Stomach (tissue), 9 donors: ENCODE measurements around the gene GMDS. TPM values are rescaled to one million over a fixed set of nuclear protein-coding genes. Genes with fewer than 3 reads are reported as not detected.

ENCODE experiments used
- DNase-seq, 2 donors: peaks; one replicate each; pipeline versions ENCODE4 v3.0.0 to v3.0.0-alpha.2; 2013 to 2019
- H3K27ac ChIP-seq, 5 donors: fragments of 200-600 bp in 4 of 5; sonication (generic) in 4 of 5; one replicate each; pipeline ENCODE4 v1.5.1; 2013 to 2019; ENCODE audit warnings: mild to moderate bottlenecking in 1 of 5, moderate library complexity in 1 of 5
- H3K27me3 ChIP-seq, 3 donors: fragments of 200-600 bp; sonication (generic); one replicate each; pipeline ENCODE4 v1.5.1; 2017 to 2019; ENCODE audit warnings: mixed run types in 1 of 3
- H3K36me3 ChIP-seq, 4 donors: fragments of 200-600 bp; sonication (generic); 1 replicate in 3 of 4; 2 replicates in 1 of 4; pipeline ENCODE4 v1.5.1; 2016 to 2019
- H3K4me1 ChIP-seq, 4 donors: fragments of 200-600 bp; sonication (generic); one replicate each; pipeline ENCODE4 v1.5.1; 2016 to 2019
- H3K4me3 ChIP-seq, 4 donors: fragments of 200-600 bp; sonication (generic) in 3 of 4; one replicate each; pipeline ENCODE4 v1.5.1; 2016 to 2019; ENCODE audit warnings: mild to moderate bottlenecking in 1 of 4
- H3K9me3 ChIP-seq, 4 donors: fragments of 200-600 bp; sonication (generic); one replicate each; pipeline ENCODE4 v1.5.1; 2016 to 2019
- EP300 ChIP-seq: sonication (generic); formaldehyde crosslinking; IDR thresholded peaks from one replicate; pipeline ENCODE4 v1.6.1; 2017; ENCODE audit warnings: antibody characterized with exemption
- POLR2A ChIP-seq, 4 donors: fragments of 450-650 bp; IDR thresholded peaks; one replicate each; pipeline ENCODE4 v1.6.1; 2016; ENCODE audit warnings: antibody characterized with exemption in 4 of 4, control low read depth in 2 of 4, mild to moderate bottlenecking in 1 of 4, moderate library complexity in 1 of 4
- POLR2AphosphoS5 ChIP-seq, 3 donors: sonication (generic); formaldehyde crosslinking; IDR thresholded peaks; one replicate each; pipeline ENCODE4 v1.6.1; 2016; ENCODE audit warnings: antibody characterized with exemption in 3 of 3
- WGBS, 5 donors: extraction: QIAGEN DNeasy Blood & Tissue Kit in 3 of 5; methylation state at CpG; one replicate each; pipeline versions ENCODE4 v1.1.5 to v1.1.7; 2013 to 2018; 5-methylcytosine and 5-hydroxymethylcytosine counted together
- intact Hi-C: fragments of 100-400 bp; cut with DNase I; formaldehyde crosslinking; loops from one replicate; pipeline ENCODE4 v1.15.1; 2023; ENCODE audit warnings: low total_unique reads
- polyA plus RNA-seq, 3 donors: library from polyadenylated mRNA; stranded (reverse); fragments of 200-250 nt; gene quantifications; one replicate each; pipeline ENCODE4 v1.2.3, GENCODE V29; 2013
- total RNA-seq, 5 donors: library from RNA; depleted of rRNA; stranded (reverse); fragments of >200 nt; gene quantifications; one replicate each; pipeline versions ENCODE4 v1.1.0 to v1.2.3, GENCODE V29; 2014 to 2016
- TF ChIP-seq, protein P1 (sequence below), 7 experiments: fragments of 450-650 bp in 4 of 7; fragments of 200-600 bp in 3 of 7; sonication (generic) in 3 of 7; IDR thresholded peaks; one replicate each; pipeline ENCODE4 v1.5.1; 2016 to 2019; ENCODE audit warnings: antibody characterized with exemption in 7 of 7, control low read depth in 2 of 7, mild to moderate bottlenecking in 1 of 7
- donor health status: healthy with polysubstance abuse.
- donor health status: Bipolar disorder and iron deficiency.
- donor health status: healthy.

GMDS gene
- total and polyA plus RNA-seq, 8 donors: 83.7 to 262 (median 121) TPM

DNA sequence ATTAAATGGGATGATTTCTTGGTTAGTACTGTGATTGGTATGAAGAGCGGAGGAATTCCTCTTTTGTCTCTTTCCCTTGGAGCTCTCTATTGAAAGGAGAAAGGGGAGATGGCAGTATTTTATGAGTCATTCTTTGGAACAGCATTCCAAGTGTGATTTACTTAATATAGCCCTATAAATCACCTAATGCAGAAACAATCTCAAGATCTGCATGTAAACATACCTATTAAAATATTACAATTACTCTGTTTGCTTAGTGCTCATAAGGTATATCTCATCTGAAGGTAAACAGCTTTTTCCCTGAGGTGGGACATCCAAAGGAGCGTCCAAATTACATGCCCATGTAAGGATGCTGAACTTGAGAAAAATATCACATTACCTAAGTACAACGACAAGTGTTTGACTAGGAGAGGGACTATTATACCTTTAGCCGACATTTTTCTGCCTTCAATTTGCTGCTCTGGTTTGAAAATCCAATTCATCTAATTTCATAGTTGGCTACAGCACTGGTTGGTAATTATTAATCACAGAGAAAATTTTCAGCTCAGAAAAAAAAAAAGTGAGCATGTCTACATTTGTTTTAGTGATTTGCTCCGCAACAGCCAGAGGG is 406.7 kb downstream of the GMDS start:
- H3K4me1 ChIP-seq: peaks cover 7 to 26% (median 20%) of the 10 kb centered on the region in 4 donors
- intact Hi-C loops: no loop called here
- no peaks in the 10 kb centered on the region for H3K9me3 ChIP-seq
- no peak overlapping the region for H3K27ac ChIP-seq
- H3K27me3 ChIP-seq: no peaks in the 10 kb centered on the region
- no peak for TF ChIP-seq POLR2A (IDR thresholded peaks at IDR 0.05)
- TF ChIP-seq, protein P1, sequence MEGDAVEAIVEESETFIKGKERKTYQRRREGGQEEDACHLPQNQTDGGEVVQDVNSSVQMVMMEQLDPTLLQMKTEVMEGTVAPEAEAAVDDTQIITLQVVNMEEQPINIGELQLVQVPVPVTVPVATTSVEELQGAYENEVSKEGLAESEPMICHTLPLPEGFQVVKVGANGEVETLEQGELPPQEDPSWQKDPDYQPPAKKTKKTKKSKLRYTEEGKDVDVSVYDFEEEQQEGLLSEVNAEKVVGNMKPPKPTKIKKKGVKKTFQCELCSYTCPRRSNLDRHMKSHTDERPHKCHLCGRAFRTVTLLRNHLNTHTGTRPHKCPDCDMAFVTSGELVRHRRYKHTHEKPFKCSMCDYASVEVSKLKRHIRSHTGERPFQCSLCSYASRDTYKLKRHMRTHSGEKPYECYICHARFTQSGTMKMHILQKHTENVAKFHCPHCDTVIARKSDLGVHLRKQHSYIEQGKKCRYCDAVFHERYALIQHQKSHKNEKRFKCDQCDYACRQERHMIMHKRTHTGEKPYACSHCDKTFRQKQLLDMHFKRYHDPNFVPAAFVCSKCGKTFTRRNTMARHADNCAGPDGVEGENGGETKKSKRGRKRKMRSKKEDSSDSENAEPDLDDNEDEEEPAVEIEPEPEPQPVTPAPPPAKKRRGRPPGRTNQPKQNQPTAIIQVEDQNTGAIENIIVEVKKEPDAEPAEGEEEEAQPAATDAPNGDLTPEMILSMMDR (IDR thresholded peaks at IDR 0.05): no peak
- no peak for TF ChIP-seq POLR2AphosphoS5 (IDR thresholded peaks at IDR 0.05)
- TF ChIP-seq EP300: no peak
- H3K36me3 ChIP-seq: peaks cover 0 to 3% (median under 1%) of the 10 kb centered on the region in 4 donors
- 35 to 63% (median 54%) methylated on average over 5 of the region's 5 CpGs for WGBS, 5 donors
- no peak for DNase-seq
- H3K4me3 ChIP-seq: no peak overlapping the region

DNA sequence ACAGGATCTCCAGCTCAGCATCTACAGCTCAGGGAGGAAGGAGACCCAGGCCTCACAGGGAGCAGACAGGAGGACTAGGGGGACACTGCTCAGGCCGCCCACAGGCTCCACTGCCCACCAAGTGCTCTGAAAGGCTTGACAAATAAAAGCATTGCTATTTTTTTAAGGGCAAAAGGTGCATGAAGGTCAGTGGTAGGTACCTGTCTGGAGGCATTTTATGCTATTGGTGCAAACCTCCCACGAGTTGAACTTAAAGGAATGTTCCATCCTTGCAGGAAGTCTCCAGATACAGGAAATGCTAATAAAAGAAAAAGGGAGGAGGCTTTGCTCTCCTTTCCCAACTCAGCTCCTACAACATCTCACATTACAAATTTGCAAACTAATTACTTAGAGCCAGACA is 407.6 kb downstream of the GMDS start:
- 60 to 69% (median 67%) methylated on average over 2 of the region's 2 CpGs for WGBS, 5 donors
- no peak for DNase-seq
- intact Hi-C loops: no loop called here
- Histone ChIP-seq H3K9me3 (no peaks in the 10 kb centered on the region), H3K4me1 (peaks cover 7 to 35% (median 26%) of the 10 kb centered on the region in 4 donors), H3K36me3 (no peaks in the 10 kb centered on the region), H3K27ac (no peak overlapping the region), H3K27me3 (no peaks in the 10 kb centered on the region), H3K4me3 (no peak overlapping the region)
- no peak for TF ChIP-seq POLR2A (IDR thresholded peaks at IDR 0.05)
- no peak for TF ChIP-seq POLR2AphosphoS5 (IDR thresholded peaks at IDR 0.05)
- TF ChIP-seq EP300: no peak
- TF ChIP-seq, protein P1 (IDR thresholded peaks at IDR 0.05): no peak

DNA sequence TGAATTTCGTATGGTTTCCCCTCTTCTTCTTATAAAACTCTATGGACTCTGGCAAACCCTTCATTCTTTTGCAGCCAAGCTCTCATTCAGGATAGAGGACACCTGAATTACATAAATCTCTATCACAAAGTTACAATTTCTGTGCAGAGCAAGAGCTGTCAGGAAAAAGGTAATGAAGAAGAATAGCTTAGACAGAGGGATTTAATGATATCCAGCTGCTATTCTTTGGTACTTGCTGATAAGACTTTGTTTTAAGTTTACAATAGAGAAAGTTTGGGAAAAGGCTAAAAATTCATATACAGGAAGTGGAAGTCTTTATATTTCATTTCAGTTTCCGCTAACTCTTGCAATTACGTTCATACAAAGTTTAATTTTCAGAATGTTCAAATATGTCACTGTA is 408.7 kb downstream of the GMDS start:
- DNase-seq: no peak
- Histone ChIP-seq H3K36me3 (no peaks in the 10 kb centered on the region), H3K27me3 (no peaks in the 10 kb centered on the region), H3K27ac (no peak overlapping the region), H3K4me1 (peaks cover 7 to 43% (median 31%) of the 10 kb centered on the region in 4 donors), H3K4me3 (no peak overlapping the region), H3K9me3 (no peaks in the 10 kb centered on the region)
- intact Hi-C loops: no loop called here
- WGBS, 5 donors: 85 to 96% (median 93%) methylated on average over 3 of the region's 3 CpGs
- TF ChIP-seq, protein P1 (IDR thresholded peaks at IDR 0.05): no peak
- TF ChIP-seq POLR2A (IDR thresholded peaks at IDR 0.05): no peak

DNA sequence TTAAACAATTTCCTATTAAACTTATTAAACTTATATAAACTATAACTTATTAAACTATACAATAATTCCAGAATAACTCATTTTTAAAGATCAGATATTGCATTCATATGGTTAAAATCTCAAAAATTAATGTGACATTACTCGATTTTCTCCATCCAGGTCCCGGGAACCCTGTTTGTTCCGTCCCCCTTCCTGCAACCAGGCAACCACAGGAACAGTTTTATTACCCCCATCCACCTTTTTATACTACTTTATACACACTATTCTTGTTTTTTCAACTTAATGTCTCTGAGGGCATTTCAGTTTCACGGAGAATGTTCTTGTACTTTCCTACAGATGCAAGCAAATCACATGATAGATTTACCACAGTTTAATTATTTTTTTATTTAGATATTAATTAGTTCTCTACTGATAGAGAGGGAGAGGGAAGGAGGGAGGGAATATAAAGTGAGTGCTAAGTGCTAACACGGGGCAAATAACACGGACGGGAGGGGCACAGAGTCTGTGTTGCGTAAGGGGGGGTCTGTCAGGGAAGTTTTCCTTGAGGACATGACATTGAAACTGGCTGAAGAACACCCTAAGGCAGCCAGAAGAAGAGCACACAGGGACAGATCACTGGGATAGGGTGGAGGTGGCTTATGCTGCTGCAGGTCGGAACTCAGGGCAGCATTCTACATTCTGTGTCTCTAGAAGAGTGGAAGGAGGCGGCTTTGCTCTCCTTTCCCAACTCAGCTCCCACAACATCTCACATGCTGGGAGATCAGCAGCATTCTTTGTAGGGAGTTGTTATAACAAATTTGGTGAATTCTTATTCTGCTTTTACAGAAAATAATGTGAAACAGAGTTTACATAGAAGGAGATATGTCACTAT is 410.5 kb downstream of the GMDS start:
- WGBS, 5 donors: 86 to 93% (median 89%) methylated on average over 10 of the region's 10 CpGs
- intact Hi-C loops: no loop called here
- H3K27me3 ChIP-seq: no peaks in the 10 kb centered on the region
- TF ChIP-seq, protein P1 (IDR thresholded peaks at IDR 0.05): no peak
- no peak for TF ChIP-seq EP300
- no peak for TF ChIP-seq POLR2A (IDR thresholded peaks at IDR 0.05)
- no peak for TF ChIP-seq POLR2AphosphoS5 (IDR thresholded peaks at IDR 0.05)
- no peaks in the 10 kb centered on the region for H3K9me3 ChIP-seq
- no peak overlapping the region for H3K4me3 ChIP-seq
- H3K36me3 ChIP-seq: no peaks in the 10 kb centered on the region
- no peak for DNase-seq
- no peak overlapping the region for H3K27ac ChIP-seq
- peaks cover 7 to 39% (median 30%) of the 10 kb centered on the region in 4 donors for H3K4me1 ChIP-seq
